Measurements from ENCODE around the gene DYNC2H1. TPM values are rescaled to one million over a fixed set of nuclear protein-coding genes. Genes with fewer than 3 reads are reported as not detected.

The DYNC2H1 gene
- total RNA-seq, 1 experiment from 2014 or later: 17.2 TPM

DNA sequence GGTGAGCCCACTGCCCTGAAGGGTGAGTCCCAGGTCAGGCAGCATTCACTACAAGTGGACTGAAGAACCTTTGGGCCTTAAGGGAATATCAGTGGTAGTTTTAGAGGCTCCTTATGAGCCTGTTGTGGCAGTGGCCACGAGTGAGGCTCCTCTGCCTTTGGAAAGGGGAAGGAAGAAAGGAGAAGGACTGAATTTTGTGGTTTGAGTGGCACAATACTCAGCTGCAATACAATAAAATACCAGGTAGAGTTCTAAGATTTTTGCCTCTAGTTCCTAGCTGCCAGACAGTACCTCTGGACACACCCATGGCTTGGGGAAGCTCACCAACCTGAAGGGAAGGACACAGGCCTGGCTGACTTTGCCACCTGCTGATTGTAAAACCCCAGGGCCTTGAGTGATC, 260.9 kb downstream of the DYNC2H1 start:
- DNase-seq (ENCODE audit: low spot score): no peak
- Mint-ChIP-seq H3K27ac (no peak overlapping the region; the same call in 1 of the 2 replicates), H3K36me3 (peaks cover 22% of the 10 kb centered on the region), H3K4me3 (no peak overlapping the region), H3K4me1 (no peaks in the 10 kb centered on the region), H3K9me3 (peaks cover 26% of the 10 kb centered on the region), H3K27me3 (ENCODE audit: low read depth) (no peaks in the 10 kb centered on the region)
- ChIA-PET POLR2A (no interaction called here), CTCF (no interaction called here)
- TF ChIP-seq ZNF317 (CRISPR knock-in tag; IDR thresholded peaks at IDR 0.05; ENCODE audit: borderline replicate concordance, low read depth) (no peak), FOXP1 (CRISPR knock-in tag; IDR thresholded peaks at IDR 0.05; ENCODE audit: borderline replicate concordance) (no peak), RORB (CRISPR knock-in tag; IDR thresholded peaks at IDR 0.05) (no peak), JUN (CRISPR knock-in tag; IDR thresholded peaks at IDR 0.05) (no peak), ZNF263 (CRISPR knock-in tag; IDR thresholded peaks at IDR 0.05; ENCODE audit: low read depth) (no peak), NR2C2 (CRISPR knock-in tag; IDR thresholded peaks at IDR 0.05) (no peak), RELA (CRISPR knock-in tag; IDR thresholded peaks at IDR 0.05; ENCODE audit: borderline replicate concordance) (no peak), JAZF1 (CRISPR knock-in tag; IDR thresholded peaks at IDR 0.05) (no peak), NR3C1 (CRISPR knock-in tag; conservative IDR thresholded peaks at IDR 0.05; ENCODE audit: low read depth) (no peak), IRF2 (CRISPR knock-in tag; IDR thresholded peaks at IDR 0.05; ENCODE audit: borderline replicate concordance, low read depth) (no peak), GRHL2 (CRISPR knock-in tag; IDR thresholded peaks at IDR 0.05; ENCODE audit: insufficient replicate concordance, severe bottlenecking) (no peak), NFE2L1 (CRISPR knock-in tag; IDR thresholded peaks at IDR 0.05) (no peak), NR1H2 (CRISPR knock-in tag; IDR thresholded peaks at IDR 0.05) (no peak)
- TF ChIP-seq, protein P1, sequence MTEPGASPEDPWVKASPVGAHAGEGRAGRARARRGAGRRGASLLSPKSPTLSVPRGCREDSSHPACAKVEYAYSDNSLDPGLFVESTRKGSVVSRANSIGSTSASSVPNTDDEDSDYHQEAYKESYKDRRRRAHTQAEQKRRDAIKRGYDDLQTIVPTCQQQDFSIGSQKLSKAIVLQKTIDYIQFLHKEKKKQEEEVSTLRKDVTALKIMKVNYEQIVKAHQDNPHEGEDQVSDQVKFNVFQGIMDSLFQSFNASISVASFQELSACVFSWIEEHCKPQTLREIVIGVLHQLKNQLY (CRISPR knock-in tag; IDR thresholded peaks at IDR 0.05): no peak
- TF ChIP-seq, protein P2, sequence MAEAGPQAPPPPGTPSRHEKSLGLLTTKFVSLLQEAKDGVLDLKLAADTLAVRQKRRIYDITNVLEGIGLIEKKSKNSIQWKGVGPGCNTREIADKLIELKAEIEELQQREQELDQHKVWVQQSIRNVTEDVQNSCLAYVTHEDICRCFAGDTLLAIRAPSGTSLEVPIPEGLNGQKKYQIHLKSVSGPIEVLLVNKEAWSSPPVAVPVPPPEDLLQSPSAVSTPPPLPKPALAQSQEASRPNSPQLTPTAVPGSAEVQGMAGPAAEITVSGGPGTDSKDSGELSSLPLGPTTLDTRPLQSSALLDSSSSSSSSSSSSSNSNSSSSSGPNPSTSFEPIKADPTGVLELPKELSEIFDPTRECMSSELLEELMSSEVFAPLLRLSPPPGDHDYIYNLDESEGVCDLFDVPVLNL (CRISPR knock-in tag; IDR thresholded peaks at IDR 0.05; ENCODE audit: borderline replicate concordance, low read depth): no peak
- TF ChIP-seq, protein P3, sequence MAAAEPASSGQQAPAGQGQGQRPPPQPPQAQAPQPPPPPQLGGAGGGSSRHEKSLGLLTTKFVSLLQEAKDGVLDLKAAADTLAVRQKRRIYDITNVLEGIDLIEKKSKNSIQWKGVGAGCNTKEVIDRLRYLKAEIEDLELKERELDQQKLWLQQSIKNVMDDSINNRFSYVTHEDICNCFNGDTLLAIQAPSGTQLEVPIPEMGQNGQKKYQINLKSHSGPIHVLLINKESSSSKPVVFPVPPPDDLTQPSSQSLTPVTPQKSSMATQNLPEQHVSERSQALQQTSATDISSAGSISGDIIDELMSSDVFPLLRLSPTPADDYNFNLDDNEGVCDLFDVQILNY (CRISPR knock-in tag; IDR thresholded peaks at IDR 0.05): no peak
- TF ChIP-seq, protein P4, sequence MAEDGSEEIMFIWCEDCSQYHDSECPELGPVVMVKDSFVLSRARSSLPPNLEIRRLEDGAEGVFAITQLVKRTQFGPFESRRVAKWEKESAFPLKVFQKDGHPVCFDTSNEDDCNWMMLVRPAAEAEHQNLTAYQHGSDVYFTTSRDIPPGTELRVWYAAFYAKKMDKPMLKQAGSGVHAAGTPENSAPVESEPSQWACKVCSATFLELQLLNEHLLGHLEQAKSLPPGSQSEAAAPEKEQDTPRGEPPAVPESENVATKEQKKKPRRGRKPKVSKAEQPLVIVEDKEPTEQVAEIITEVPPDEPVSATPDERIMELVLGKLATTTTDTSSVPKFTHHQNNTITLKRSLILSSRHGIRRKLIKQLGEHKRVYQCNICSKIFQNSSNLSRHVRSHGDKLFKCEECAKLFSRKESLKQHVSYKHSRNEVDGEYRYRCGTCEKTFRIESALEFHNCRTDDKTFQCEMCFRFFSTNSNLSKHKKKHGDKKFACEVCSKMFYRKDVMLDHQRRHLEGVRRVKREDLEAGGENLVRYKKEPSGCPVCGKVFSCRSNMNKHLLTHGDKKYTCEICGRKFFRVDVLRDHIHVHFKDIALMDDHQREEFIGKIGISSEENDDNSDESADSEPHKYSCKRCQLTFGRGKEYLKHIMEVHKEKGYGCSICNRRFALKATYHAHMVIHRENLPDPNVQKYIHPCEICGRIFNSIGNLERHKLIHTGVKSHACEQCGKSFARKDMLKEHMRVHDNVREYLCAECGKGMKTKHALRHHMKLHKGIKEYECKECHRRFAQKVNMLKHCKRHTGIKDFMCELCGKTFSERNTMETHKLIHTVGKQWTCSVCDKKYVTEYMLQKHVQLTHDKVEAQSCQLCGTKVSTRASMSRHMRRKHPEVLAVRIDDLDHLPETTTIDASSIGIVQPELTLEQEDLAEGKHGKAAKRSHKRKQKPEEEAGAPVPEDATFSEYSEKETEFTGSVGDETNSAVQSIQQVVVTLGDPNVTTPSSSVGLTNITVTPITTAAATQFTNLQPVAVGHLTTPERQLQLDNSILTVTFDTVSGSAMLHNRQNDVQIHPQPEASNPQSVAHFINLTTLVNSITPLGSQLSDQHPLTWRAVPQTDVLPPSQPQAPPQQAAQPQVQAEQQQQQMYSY (CRISPR knock-in tag; IDR thresholded peaks at IDR 0.05): no peak
- no peak for ATAC-seq

DNA sequence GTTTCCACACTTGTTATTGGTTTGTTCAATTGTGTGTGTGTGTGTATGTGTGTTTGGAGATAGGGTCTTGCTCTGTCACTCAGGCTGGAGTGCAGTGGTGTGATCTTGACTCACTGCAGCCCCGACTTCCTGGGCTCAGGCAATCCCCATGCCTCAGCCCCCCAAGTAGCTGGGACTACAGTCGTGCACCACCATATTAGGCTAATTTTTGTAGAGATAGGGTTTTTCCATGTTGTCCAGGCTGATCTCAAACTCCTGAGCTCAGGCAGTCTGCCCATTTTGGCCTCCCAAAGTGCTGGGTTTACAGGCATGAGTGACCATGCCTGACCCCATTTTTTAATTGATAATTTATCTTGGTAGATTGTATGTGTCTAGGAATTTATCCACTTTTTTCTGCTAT, 263.7 kb downstream of the DYNC2H1 start:
- Mint-ChIP-seq H3K4me3 (no peak overlapping the region), H3K36me3 (peaks cover 36% of the 10 kb centered on the region), H3K4me1 (no peaks in the 10 kb centered on the region), H3K27me3 (ENCODE audit: low read depth) (no peaks in the 10 kb centered on the region; the same call in 1 of the 2 replicates), H3K9me3 (peaks cover 45% of the 10 kb centered on the region), H3K27ac (no peak overlapping the region)
- POLR2A ChIA-PET: no interaction called here
- CTCF ChIA-PET: no interaction called here
- no peak for DNase-seq (ENCODE audit: low spot score)
- ATAC-seq: no peak
- TF ChIP-seq, protein P5, sequence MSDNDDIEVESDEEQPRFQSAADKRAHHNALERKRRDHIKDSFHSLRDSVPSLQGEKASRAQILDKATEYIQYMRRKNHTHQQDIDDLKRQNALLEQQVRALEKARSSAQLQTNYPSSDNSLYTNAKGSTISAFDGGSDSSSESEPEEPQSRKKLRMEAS (CRISPR knock-in tag; IDR thresholded peaks at IDR 0.05): no peak
- TF ChIP-seq IRF2 (CRISPR knock-in tag; IDR thresholded peaks at IDR 0.05; ENCODE audit: borderline replicate concordance, low read depth) (no peak), CBFB (CRISPR knock-in tag; IDR thresholded peaks at IDR 0.05; ENCODE audit: low read depth) (no peak), NFE2L1 (CRISPR knock-in tag; IDR thresholded peaks at IDR 0.05) (no peak), SMAD4 (CRISPR knock-in tag; IDR thresholded peaks at IDR 0.05) (no peak), TEAD4 (CRISPR knock-in tag; IDR thresholded peaks at IDR 0.05) (no peak), ESRRA (CRISPR knock-in tag; IDR thresholded peaks at IDR 0.05; ENCODE audit: borderline replicate concordance) (no peak), ATF1 (CRISPR knock-in tag; IDR thresholded peaks at IDR 0.05) (no peak)
- TF ChIP-seq, protein P6, sequence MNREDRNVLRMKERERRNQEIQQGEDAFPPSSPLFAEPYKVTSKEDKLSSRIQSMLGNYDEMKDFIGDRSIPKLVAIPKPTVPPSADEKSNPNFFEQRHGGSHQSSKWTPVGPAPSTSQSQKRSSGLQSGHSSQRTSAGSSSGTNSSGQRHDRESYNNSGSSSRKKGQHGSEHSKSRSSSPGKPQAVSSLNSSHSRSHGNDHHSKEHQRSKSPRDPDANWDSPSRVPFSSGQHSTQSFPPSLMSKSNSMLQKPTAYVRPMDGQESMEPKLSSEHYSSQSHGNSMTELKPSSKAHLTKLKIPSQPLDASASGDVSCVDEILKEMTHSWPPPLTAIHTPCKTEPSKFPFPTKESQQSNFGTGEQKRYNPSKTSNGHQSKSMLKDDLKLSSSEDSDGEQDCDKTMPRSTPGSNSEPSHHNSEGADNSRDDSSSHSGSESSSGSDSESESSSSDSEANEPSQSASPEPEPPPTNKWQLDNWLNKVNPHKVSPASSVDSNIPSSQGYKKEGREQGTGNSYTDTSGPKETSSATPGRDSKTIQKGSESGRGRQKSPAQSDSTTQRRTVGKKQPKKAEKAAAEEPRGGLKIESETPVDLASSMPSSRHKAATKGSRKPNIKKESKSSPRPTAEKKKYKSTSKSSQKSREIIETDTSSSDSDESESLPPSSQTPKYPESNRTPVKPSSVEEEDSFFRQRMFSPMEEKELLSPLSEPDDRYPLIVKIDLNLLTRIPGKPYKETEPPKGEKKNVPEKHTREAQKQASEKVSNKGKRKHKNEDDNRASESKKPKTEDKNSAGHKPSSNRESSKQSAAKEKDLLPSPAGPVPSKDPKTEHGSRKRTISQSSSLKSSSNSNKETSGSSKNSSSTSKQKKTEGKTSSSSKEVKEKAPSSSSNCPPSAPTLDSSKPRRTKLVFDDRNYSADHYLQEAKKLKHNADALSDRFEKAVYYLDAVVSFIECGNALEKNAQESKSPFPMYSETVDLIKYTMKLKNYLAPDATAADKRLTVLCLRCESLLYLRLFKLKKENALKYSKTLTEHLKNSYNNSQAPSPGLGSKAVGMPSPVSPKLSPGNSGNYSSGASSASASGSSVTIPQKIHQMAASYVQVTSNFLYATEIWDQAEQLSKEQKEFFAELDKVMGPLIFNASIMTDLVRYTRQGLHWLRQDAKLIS (CRISPR knock-in tag; IDR thresholded peaks at IDR 0.05; ENCODE audit: borderline replicate concordance): no peak

Data from WTC11 (cell line).